K562 (cell line): ENCODE measurements around the gene FASTK. TPM values are rescaled to one million over a fixed set of nuclear protein-coding genes. Genes with fewer than 3 reads are reported as not detected.

Experiments
- ATF7 ChIP-seq: fragments of 450-650 bp; IDR thresholded peaks from 2 replicates; pipeline ENCODE4 v1.7.1; 2014; ENCODE audit warnings: mild to moderate bottlenecking, moderate library complexity
- CHCHD3 ChIP-seq: fragments of 250-450 bp; sonication (Bioruptor Pico); IDR thresholded peaks from 2 replicates; pipeline ENCODE4 v2.1.2; 2022; ENCODE audit warnings: mild to moderate bottlenecking
- ELF1 ChIP-seq: fragments of 200-800 bp; sonication (Bioruptor generic); IDR thresholded peaks from 2 replicates; pipeline ENCODE4 v1.6.1; 2016; ENCODE audit warnings: missing genetic modification characterization, missing compliant biosample characterization
- LEF1 ChIP-seq: fragments of 450-650 bp; IDR thresholded peaks from 2 replicates; pipeline ENCODE4 v1.6.1; 2016; ENCODE audit warnings: mild to moderate bottlenecking
- MAFG ChIP-seq: fragments of 450-650 bp; conservative IDR thresholded peaks from 2 replicates; pipeline ENCODE4 v1.6.1; 2016; ENCODE audit warnings: missing genetic modification characterization, missing compliant biosample characterization
- MYNN ChIP-seq, 2 experiments: sonication (generic); formaldehyde crosslinking in 1 of 2; IDR thresholded peaks; 2 replicates each; pipeline versions ENCODE4 v1.5.0 to v1.6.1; 2016 to 2020; ENCODE audit warnings: antibody characterized with exemption in 1 of 2, missing genetic modification reagents in 1 of 2
- NFIC ChIP-seq: fragments of 450-650 bp; IDR thresholded peaks from 2 replicates; pipeline ENCODE4 v1.6.1; 2017; ENCODE audit warnings: mild to moderate bottlenecking, inconsistent platforms
- NFYB ChIP-seq: IDR thresholded peaks from 2 replicates; pipeline ENCODE4 v1.6.1; 2011; ENCODE audit warnings: mild to moderate bottlenecking, moderate library complexity; ENCODE audit not compliant: insufficient read length; ENCODE audit errors: extremely low read depth
- POLR2AphosphoS5 ChIP-seq: IDR thresholded peaks from 2 replicates; pipeline ENCODE4 v1.6.1; 2011; ENCODE audit warnings: mild to moderate bottlenecking, low read depth, low read length, moderate library complexity; ENCODE audit not compliant: control insufficient read depth, insufficient read depth
- SMAD4 ChIP-seq: fragments of 250-450 bp; sonication (Bioruptor Pico); conservative IDR thresholded peaks from 2 replicates; pipeline ENCODE4 v1.8.0; 2021; ENCODE audit warnings: inconsistent platforms, mild to moderate bottlenecking, moderate library complexity
- SNRNP70 ChIP-seq: fragments of 200-400 bp; formaldehyde crosslinking; optimal IDR thresholded peaks from 2 replicates; pipeline ENCODE3; 2017; ENCODE audit warnings: low read depth, low read length
- SOX6 ChIP-seq: fragments of 450-650 bp; IDR thresholded peaks from 2 replicates; pipeline ENCODE4 v1.6.1; 2014; ENCODE audit warnings: mild to moderate bottlenecking
- SRSF1 ChIP-seq: fragments of 200-400 bp; formaldehyde crosslinking; IDR thresholded peaks from 2 replicates; pipeline ENCODE4 v1.6.1; 2017; ENCODE audit warnings: mild to moderate bottlenecking, low read depth, low read length, moderate library complexity
- STAT5A ChIP-seq: IDR thresholded peaks from 2 replicates; pipeline ENCODE4 v1.6.1; 2012; ENCODE audit warnings: low read length, inconsistent platforms, borderline replicate concordance
- XRCC3 ChIP-seq: fragments of 450-650 bp; IDR thresholded peaks from 2 replicates; pipeline ENCODE4 v1.6.1; 2017; ENCODE audit warnings: mild to moderate bottlenecking, moderate library complexity
- polyA plus RNA-seq, 8 experiments: library from polyadenylated mRNA; depleted of rRNA in 4 of 8; stranded (reverse) in 5 of 8; unstranded in 3 of 8; fragments of >200 nt; fragmentation: Nextera tagmentation in 2 of 8; fragmentation: Illumina TruSeq in 1 of 8; extraction: Ambion mirVana in 2 of 8; extraction: Trizol in 1 of 8; gene quantifications; 2 replicates each; pipeline versions ENCODE4 v1.2.1 to v1.2.3, GENCODE V29; 2011 to 2014; ENCODE audit warnings: inconsistent platforms in 1 of 8, missing spikeins in 1 of 8
- total RNA-seq, 7 experiments: library from RNA; depleted of rRNA in 6 of 7; stranded (reverse); fragments of >200 nt in 6 of 7; fragmentation: Illumina TruSeq in 2 of 7; extraction: Trizol in 2 of 7; gene quantifications; 2 replicates each; pipeline versions ENCODE4 v1.2.1 to v1.2.3, GENCODE V29; 2011 to 2021; ENCODE audit warnings: low replicate concordance in 1 of 7
- TF ChIP-seq, protein P1 (sequence below): fragments of 450-650 bp; IDR thresholded peaks from 2 replicates; pipeline ENCODE4 v1.6.1; 2016; ENCODE audit warnings: antibody characterized with exemption
- TF ChIP-seq, protein P2 (sequence below): sonication (generic); formaldehyde crosslinking; IDR thresholded peaks from 2 replicates; pipeline ENCODE4 v1.8.0; 2022; ENCODE audit warnings: missing genetic modification reagents, mild to moderate bottlenecking, moderate library complexity, borderline replicate concordance
- TF ChIP-seq, protein P3 (sequence below): fragments of 250-450 bp; sonication (Bioruptor Pico); IDR thresholded peaks from 2 replicates; pipeline ENCODE4 v1.8.0; 2021; ENCODE audit warnings: moderate library complexity, mild to moderate bottlenecking, inconsistent platforms
- TF ChIP-seq, protein P4 (sequence below): fragments of 150-350 bp; IDR thresholded peaks from 2 replicates; pipeline ENCODE4 v1.6.1; 2014; ENCODE audit warnings: low read depth, mild to moderate bottlenecking, low read length, borderline replicate concordance
- TF ChIP-seq, protein P5 (sequence below): fragments of 450-650 bp; IDR thresholded peaks from one replicate; pipeline ENCODE4 v1.6.1; 2018; ENCODE audit warnings: mild to moderate bottlenecking, moderate library complexity; ENCODE audit not compliant: partially characterized antibody

Gene FASTK
- total and polyA plus RNA-seq, 9 of the 15 experiments (the other 6 are each of a cell fraction or from before 2014, with no cell fraction given): 0.51 to 150 (median 48.2) TPM

DNA sequence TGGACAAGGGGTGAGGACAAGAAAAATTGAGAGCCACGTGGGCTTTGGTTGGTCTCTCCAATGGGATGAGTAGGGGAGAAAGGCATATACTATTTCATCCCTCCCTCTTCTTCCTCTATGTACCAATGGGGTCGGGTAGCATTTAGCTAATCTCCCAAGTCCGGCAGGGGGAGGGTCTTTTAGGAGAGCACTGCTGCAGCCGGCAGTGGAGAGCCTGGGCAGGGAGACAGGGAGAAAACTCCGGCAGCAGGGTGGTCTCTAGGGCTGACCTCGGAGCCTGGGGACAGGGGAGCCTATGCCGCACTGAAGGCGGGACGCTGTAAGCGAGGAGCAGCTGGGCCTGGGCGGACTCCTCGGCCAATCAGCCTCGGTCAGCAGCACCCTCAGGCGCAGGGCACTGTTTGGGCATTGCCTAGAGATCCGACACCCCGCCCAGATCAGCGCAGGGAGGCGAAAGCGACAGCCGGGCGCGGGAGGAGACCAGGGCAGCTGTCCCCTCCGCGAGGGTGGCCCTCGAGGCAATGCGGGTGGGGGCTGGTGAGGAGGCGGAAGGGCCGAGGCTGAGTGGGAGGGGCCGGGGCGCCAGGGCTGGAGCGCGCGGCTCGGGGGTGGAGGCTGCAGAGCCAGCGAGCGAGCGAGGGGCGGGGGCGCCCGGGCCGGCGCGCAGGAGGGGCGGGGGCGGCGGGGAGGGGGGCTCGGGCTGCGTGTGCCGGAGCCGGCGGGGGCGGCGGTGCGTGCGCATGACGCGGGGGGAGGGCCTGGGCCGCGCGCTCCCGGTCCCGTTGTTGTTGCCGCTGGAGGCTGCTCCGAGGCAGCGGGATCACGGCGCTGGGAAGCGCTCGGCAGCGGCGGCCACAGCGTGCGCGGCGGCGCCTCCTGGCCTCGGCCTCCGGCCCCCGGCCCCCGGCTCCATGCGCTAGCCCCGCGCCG, 5.3 kb upstream of the FASTK start, which contains the start of gene AGAP3 (continued):
- TF ChIP-seq, protein P1, sequence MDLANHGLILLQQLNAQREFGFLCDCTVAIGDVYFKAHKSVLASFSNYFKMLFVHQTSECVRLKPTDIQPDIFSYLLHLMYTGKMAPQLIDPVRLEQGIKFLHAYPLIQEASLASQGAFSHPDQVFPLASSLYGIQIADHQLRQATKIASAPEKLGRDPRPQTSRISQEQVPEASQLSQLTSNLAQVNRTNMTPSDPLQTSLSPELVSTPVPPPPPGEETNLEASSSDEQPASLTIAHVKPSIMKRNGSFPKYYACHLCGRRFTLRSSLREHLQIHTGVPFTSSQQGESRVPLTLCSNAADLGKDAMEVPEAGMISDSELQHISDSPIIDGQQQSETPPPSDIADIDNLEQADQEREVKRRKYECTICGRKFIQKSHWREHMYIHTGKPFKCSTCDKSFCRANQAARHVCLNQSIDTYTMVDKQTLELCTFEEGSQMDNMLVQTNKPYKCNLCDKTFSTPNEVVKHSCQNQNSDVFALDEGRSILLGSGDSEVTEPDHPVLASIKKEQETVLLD: 0 out of 2 replicates have a peak, but pooled peaks have one; percentile 59
- TF ChIP-seq, protein P2, sequence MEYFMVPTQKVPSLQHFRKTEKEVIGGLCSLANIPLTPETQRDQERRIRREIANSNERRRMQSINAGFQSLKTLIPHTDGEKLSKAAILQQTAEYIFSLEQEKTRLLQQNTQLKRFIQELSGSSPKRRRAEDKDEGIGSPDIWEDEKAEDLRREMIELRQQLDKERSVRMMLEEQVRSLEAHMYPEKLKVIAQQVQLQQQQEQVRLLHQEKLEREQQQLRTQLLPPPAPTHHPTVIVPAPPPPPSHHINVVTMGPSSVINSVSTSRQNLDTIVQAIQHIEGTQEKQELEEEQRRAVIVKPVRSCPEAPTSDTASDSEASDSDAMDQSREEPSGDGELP (CRISPR knock-in tag): peak; percentile 95
- TF ChIP-seq MAFG (tag): no peak
- TF ChIP-seq SNRNP70: no peak
- TF ChIP-seq NFYB: no peak
- TF ChIP-seq, protein P3, sequence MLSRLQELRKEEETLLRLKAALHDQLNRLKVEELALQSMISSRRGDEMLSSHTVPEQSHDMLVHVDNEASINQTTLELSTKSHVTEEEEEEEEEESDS (CRISPR knock-in tag): no peak
- no peak for TF ChIP-seq XRCC3
- peak; percentile 59; the same call in 1 of the 2 replicates for TF ChIP-seq MYNN (IDR thresholded peaks at IDR 0.05)
- no peak for TF ChIP-seq MYNN (CRISPR knock-in tag; IDR thresholded peaks at IDR 0.05)
- TF ChIP-seq, protein P4, sequence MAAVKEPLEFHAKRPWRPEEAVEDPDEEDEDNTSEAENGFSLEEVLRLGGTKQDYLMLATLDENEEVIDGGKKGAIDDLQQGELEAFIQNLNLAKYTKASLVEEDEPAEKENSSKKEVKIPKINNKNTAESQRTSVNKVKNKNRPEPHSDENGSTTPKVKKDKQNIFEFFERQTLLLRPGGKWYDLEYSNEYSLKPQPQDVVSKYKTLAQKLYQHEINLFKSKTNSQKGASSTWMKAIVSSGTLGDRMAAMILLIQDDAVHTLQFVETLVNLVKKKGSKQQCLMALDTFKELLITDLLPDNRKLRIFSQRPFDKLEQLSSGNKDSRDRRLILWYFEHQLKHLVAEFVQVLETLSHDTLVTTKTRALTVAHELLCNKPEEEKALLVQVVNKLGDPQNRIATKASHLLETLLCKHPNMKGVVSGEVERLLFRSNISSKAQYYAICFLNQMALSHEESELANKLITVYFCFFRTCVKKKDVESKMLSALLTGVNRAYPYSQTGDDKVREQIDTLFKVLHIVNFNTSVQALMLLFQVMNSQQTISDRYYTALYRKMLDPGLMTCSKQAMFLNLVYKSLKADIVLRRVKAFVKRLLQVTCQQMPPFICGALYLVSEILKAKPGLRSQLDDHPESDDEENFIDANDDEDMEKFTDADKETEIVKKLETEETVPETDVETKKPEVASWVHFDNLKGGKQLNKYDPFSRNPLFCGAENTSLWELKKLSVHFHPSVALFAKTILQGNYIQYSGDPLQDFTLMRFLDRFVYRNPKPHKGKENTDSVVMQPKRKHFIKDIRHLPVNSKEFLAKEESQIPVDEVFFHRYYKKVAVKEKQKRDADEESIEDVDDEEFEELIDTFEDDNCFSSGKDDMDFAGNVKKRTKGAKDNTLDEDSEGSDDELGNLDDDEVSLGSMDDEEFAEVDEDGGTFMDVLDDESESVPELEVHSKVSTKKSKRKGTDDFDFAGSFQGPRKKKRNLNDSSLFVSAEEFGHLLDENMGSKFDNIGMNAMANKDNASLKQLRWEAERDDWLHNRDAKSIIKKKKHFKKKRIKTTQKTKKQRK: no peak
- TF ChIP-seq, protein P5, sequence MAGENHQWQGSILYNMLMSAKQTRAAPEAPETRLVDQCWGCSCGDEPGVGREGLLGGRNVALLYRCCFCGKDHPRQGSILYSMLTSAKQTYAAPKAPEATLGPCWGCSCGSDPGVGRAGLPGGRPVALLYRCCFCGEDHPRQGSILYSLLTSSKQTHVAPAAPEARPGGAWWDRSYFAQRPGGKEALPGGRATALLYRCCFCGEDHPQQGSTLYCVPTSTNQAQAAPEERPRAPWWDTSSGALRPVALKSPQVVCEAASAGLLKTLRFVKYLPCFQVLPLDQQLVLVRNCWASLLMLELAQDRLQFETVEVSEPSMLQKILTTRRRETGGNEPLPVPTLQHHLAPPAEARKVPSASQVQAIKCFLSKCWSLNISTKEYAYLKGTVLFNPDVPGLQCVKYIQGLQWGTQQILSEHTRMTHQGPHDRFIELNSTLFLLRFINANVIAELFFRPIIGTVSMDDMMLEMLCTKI: no peak
- 0 out of 2 replicates have a peak, but pooled peaks have one; percentile 27 for TF ChIP-seq LEF1
- TF ChIP-seq ATF7: peak; percentile 64; the same call in 1 of the 2 replicates
- peak; percentile 61; the same call in 1 of the 2 replicates for TF ChIP-seq NFIC
- no peak for TF ChIP-seq ELF1 (tag)
- TF ChIP-seq POLR2AphosphoS5: peak; percentile 76
- peak; percentile 50 for TF ChIP-seq SMAD4 (CRISPR knock-in tag)
- peak; percentile 8; the same call in 1 of the 2 replicates for TF ChIP-seq SOX6
- no peak for TF ChIP-seq STAT5A
- peak; percentile 72; the same call in 1 of the 2 replicates for TF ChIP-seq CHCHD3 (CRISPR knock-in tag)
- TF ChIP-seq SRSF1: 0 out of 2 replicates have a peak, but pooled peaks have one; percentile 55
